Astrocyte of the spinal cord (primary cell): ENCODE measurements around the gene RFTN1.

Experiments
- DNase-seq: peaks from one replicate; pipeline ENCODE4 v3.0.0; 2011; ENCODE audit warnings: low read depth, low spot score
- H3K4me3 ChIP-seq: 2 replicates; pipeline ENCODE4 v1.5.1; 2011; ENCODE audit warnings: low read depth, mild to moderate bottlenecking, low read length, moderate library complexity
- CTCF ChIP-seq: IDR thresholded peaks from 2 replicates; pipeline ENCODE4 v1.5.1; 2012; ENCODE audit warnings: low read depth, mild to moderate bottlenecking, low read length, inconsistent platforms
- in situ Hi-C: cut with HindIII; loops from 2 replicates; pipeline ENCODE4 v1.10.0; 2017; ENCODE audit warnings: low sequenced_read_pairs

RFTN1 gene

DNA sequence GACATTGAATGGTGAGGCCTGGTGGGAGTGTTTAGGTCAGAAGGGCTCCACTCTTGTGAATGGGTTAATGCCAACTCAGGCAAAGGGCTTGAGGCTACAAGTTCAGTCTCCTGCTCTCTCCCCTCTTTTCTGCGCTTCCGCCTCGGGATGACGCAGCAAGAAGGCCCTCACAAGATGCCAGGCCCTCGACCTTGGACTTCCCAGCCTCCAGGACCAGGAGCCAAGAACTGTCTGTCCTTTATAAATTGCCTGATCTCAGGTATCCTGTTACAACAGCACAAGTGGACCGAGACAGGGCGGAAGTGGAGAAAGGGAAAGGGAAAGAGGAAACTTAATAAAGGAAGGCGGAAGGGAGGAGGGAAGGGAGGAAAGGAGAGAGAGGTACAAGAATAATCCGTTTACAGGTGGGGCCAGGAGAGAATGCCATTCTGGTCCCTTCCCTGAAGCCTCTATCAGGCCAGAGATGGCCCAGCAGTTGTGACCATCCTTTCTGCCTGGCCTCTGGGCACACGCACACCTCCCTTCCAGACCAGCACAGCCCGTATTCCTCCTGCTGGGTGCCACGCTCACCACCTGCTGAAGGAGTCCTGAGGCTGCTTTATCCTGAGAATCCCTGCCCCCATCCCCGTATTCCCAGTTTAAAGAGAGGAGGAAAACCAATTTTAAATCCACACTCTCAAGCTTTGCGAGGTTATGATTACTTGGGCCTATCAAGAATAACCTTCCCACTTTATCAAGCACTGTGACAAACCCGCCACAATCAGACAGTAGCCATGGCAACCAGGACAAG lies 184.3 kb downstream of the RFTN1 start:
- no peak for TF ChIP-seq CTCF
- DNase-seq, result no peak

DNA sequence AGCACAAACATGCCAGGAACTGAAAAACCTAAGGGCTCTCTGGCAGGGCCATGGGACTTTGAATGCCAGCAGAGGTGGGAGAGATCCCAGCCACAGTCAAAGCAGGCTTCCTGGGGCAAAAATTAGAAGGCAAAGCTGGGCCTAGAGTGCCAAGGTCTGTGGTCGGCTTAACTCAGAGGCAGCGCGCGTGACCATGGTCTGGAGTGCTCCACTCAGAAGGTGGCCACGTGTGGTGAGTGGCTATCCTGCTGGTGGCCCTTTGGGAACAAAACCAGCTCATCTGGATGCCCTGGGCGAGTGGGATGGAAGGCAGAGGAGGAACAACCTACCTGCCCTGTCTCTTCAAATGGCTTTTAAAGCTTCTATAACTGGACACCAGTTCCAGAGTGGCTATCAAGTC lies 185.4 kb downstream of the RFTN1 start:
- H3K4me3 ChIP-seq, result no peak overlapping the region
- in situ Hi-C loops, result no loop called here
- DNase-seq, result no peak
- TF ChIP-seq CTCF, result no peak

More for the DNA sequence above, 184.3 kb downstream of the RFTN1 start:
- no peak overlapping the region for H3K4me3 ChIP-seq
- in situ Hi-C loops, result no loop called here

GRCh38 chr3:16326724-16327349 lies 186.7 kb downstream of the RFTN1 start:
- no peak for DNase-seq
- no peak overlapping the region for H3K4me3 ChIP-seq
- in situ Hi-C loops, result no loop called here
- no peak for TF ChIP-seq CTCF

DNA sequence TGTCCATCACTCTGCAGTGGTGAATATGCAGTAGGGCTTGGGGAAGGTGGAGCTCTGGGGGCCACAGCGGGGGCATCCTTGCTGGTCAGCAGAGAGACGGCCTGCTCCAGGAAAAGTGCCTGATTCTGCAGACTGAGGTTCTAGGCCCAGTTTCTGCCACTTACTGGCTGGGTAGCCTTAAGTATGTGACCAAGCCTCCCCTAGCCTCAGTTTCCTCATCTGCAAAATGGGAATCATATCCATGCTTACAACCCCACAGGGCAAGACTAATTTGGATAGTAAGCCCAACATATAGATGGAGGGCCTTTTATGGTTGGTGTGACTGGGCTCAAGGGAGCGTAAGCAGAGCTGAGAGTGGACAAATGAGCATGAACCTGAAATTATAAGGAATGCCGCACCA lies 187.6 kb downstream of the RFTN1 start:
- H3K4me3 ChIP-seq, result no peak overlapping the region
- DNase-seq, result no peak
- no peak for TF ChIP-seq CTCF
- in situ Hi-C loops, result no loop called here

DNA sequence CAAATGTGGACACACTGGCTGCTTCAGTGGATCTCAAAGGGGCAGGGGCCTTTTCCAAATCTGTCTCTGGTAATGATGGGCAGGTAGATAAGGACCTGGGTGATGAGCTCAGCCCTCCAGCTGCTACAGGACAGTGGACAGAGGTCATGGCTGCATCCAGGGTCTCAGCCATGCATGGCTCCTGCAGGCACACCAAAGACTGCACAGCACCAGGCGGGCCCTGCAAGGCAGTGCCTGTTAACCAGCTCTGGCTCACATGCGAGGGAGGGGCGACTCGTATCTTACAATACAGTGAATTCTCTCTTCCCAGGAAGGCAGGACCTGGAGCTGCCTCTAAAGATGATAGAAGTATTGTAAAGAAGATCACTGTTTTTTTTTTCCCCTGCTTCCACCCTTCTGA lies 189.8 kb downstream of the RFTN1 start:
- in situ Hi-C loops, result no loop called here
- TF ChIP-seq CTCF, result no peak
- no peak for DNase-seq
- no peak overlapping the region for H3K4me3 ChIP-seq

GRCh38 chr3:16322189-16322588 lies 191.3 kb downstream of the RFTN1 start:
- in situ Hi-C loops, result no loop called here
- no peak for TF ChIP-seq CTCF
- no peak overlapping the region for H3K4me3 ChIP-seq
- DNase-seq, result no peak
